Breast epithelium (tissue), 4 donors: ENCODE data around the gene KBTBD7. TPM values are rescaled to one million over a fixed set of nuclear protein-coding genes. Genes with fewer than 3 reads are reported as not detected.

Experiments
- DNase-seq, 2 donors: peaks; one replicate each; pipeline ENCODE4 v3.0.0-alpha.2; 2019; ENCODE audit warnings: low spot score in 2 of 2
- H3K27ac ChIP-seq, 2 donors: fragments of 200-600 bp; sonication (generic) in 1 of 2; one replicate each; pipeline ENCODE4 v1.5.1; 2016 to 2019; ENCODE audit warnings: mild to moderate bottlenecking in 1 of 2
- H3K27me3 ChIP-seq, 2 donors: fragments of 200-600 bp; sonication (generic) in 1 of 2; one replicate each; pipeline versions ENCODE4 v1.5.1 to v1.6.0; 2017 to 2019; ENCODE audit warnings: control low read depth in 1 of 2, mild to moderate bottlenecking in 1 of 2
- H3K36me3 ChIP-seq: fragments of 200-600 bp; one replicate; pipeline ENCODE4 v1.5.1; 2019
- H3K4me1 ChIP-seq, 2 donors: fragments of 200-600 bp; sonication (generic); one replicate each; pipeline ENCODE4 v1.5.1; 2016 to 2019; ENCODE audit warnings: control low read depth in 1 of 2
- H3K4me3 ChIP-seq, 3 donors: fragments of 200-600 bp; sonication (generic); 1 replicate in 2 of 3; 2 replicates in 1 of 3; pipeline ENCODE4 v1.5.1; 2016 to 2019; ENCODE audit warnings: mild to moderate bottlenecking in 3 of 3, moderate library complexity in 2 of 3
- H3K9me3 ChIP-seq, 2 donors: fragments of 200-600 bp; sonication (generic) in 1 of 2; one replicate each; pipeline ENCODE4 v1.5.1; 2016 to 2019; ENCODE audit warnings: control low read depth in 1 of 2
- CTCF ChIP-seq, 3 donors: fragments of 450-650 bp; IDR thresholded peaks; one replicate each; pipeline ENCODE4 v1.5.1; 2016 to 2017; ENCODE audit warnings: antibody characterized with exemption in 3 of 3, mild to moderate bottlenecking in 3 of 3, moderate library complexity in 3 of 3
- POLR2A ChIP-seq: fragments of 450-650 bp; IDR thresholded peaks from one replicate; pipeline ENCODE4 v1.6.1; 2016; ENCODE audit warnings: antibody characterized with exemption, mild to moderate bottlenecking, moderate library complexity
- POLR2AphosphoS5 ChIP-seq, 3 donors: sonication (generic); formaldehyde crosslinking; IDR thresholded peaks; one replicate each; pipeline ENCODE4 v1.6.1; 2017; ENCODE audit warnings: antibody characterized with exemption in 3 of 3
- intact Hi-C: fragments of 100-400 bp; cut with DNase I; formaldehyde crosslinking; loops from one replicate; pipeline ENCODE4 v1.15.1; 2023; ENCODE audit warnings: low total_unique reads
- total RNA-seq, 3 donors: library from RNA; depleted of rRNA; stranded (reverse); fragments of >200 nt; gene quantifications; one replicate each; pipeline ENCODE4 v1.1.0, GENCODE V29; 2016

The KBTBD7 gene
- total RNA-seq, 3 donors from 2014 or later = 5.4 to 15.5 (median 7.9) TPM

- H3K4me1 ChIP-seq = no peaks in the 10 kb centered on the region
- TF ChIP-seq POLR2AphosphoS5 (IDR thresholded peaks at IDR 0.05) (no peak), CTCF (IDR thresholded peaks at IDR 0.05) (no peak), POLR2A (no peak)
- DNase-seq = no peak
- no peaks in the 10 kb centered on the region for H3K27me3 ChIP-seq
- H3K36me3 ChIP-seq = no peaks in the 10 kb centered on the region
- no peaks in the 10 kb centered on the region for H3K9me3 ChIP-seq
- no peak overlapping the region for H3K4me3 ChIP-seq
- H3K27ac ChIP-seq = no peak overlapping the region
- intact Hi-C loops = no loop called here
Measured at GRCh38 chr13:41162151-41162550, 32.2 kb downstream of the KBTBD7 start.

GRCh38 chr13:41159174-41159573, 35.2 kb downstream of the KBTBD7 start:
- no peak overlapping the region for H3K27ac ChIP-seq
- no peaks in the 10 kb centered on the region for H3K9me3 ChIP-seq
- H3K27me3 ChIP-seq = no peaks in the 10 kb centered on the region
- TF ChIP-seq POLR2A (no peak), POLR2AphosphoS5 (IDR thresholded peaks at IDR 0.05) (no peak), CTCF (IDR thresholded peaks at IDR 0.05) (no peak)
- intact Hi-C loops = no loop called here
- H3K36me3 ChIP-seq = no peaks in the 10 kb centered on the region
- DNase-seq = no peak
- H3K4me1 ChIP-seq = no peaks in the 10 kb centered on the region
- H3K4me3 ChIP-seq = no peak overlapping the region

- H3K4me1 ChIP-seq = no peaks in the 10 kb centered on the region
- no peak for DNase-seq
- TF ChIP-seq CTCF (IDR thresholded peaks at IDR 0.05) (no peak), POLR2AphosphoS5 (IDR thresholded peaks at IDR 0.05) (no peak), POLR2A (no peak)
- no peak overlapping the region for H3K4me3 ChIP-seq
- no peak overlapping the region for H3K27ac ChIP-seq
- peaks cover 2 to 5% of the 10 kb centered on the region in 2 donors for H3K9me3 ChIP-seq
- H3K27me3 ChIP-seq = no peaks in the 10 kb centered on the region
- no peaks in the 10 kb centered on the region for H3K36me3 ChIP-seq
- intact Hi-C loops = no loop called here
Measured at GRCh38 chr13:41157048-41157717, 37.2 kb downstream of the KBTBD7 start.

- H3K27me3 ChIP-seq = no peaks in the 10 kb centered on the region
- H3K4me1 ChIP-seq = no peaks in the 10 kb centered on the region
- no peak overlapping the region for H3K4me3 ChIP-seq
- peaks cover 7 to 8% of the 10 kb centered on the region in 2 donors for H3K9me3 ChIP-seq
- H3K36me3 ChIP-seq = no peaks in the 10 kb centered on the region
- no peak for DNase-seq
- intact Hi-C loops = no loop called here
- no peak overlapping the region for H3K27ac ChIP-seq
- TF ChIP-seq CTCF (IDR thresholded peaks at IDR 0.05) (no peak), POLR2AphosphoS5 (IDR thresholded peaks at IDR 0.05) (no peak), POLR2A (no peak)
Measured at GRCh38 chr13:41156620-41157019, 37.7 kb downstream of the KBTBD7 start.

- TF ChIP-seq POLR2A (no peak), CTCF (IDR thresholded peaks at IDR 0.05) (no peak), POLR2AphosphoS5 (IDR thresholded peaks at IDR 0.05) (no peak)
- no peak overlapping the region for H3K4me3 ChIP-seq
- DNase-seq = no peak
- no peaks in the 10 kb centered on the region for H3K27me3 ChIP-seq
- intact Hi-C loops = no loop called here
- no peaks in the 10 kb centered on the region for H3K36me3 ChIP-seq
- no peak overlapping the region for H3K27ac ChIP-seq
- peaks cover 17 to 32% of the 10 kb centered on the region in 2 donors for H3K9me3 ChIP-seq
- no peaks in the 10 kb centered on the region for H3K4me1 ChIP-seq
Measured at GRCh38 chr13:41154042-41154441, 40.3 kb downstream of the KBTBD7 start.
